Measurements from ENCODE around the gene DDX23. TPM values are rescaled to one million over a fixed set of nuclear protein-coding genes. Genes with fewer than 3 reads are reported as not detected.

The DDX23 gene
- total RNA-seq, 1 donor from 2014 or later, result 67.3 TPM

DNA sequence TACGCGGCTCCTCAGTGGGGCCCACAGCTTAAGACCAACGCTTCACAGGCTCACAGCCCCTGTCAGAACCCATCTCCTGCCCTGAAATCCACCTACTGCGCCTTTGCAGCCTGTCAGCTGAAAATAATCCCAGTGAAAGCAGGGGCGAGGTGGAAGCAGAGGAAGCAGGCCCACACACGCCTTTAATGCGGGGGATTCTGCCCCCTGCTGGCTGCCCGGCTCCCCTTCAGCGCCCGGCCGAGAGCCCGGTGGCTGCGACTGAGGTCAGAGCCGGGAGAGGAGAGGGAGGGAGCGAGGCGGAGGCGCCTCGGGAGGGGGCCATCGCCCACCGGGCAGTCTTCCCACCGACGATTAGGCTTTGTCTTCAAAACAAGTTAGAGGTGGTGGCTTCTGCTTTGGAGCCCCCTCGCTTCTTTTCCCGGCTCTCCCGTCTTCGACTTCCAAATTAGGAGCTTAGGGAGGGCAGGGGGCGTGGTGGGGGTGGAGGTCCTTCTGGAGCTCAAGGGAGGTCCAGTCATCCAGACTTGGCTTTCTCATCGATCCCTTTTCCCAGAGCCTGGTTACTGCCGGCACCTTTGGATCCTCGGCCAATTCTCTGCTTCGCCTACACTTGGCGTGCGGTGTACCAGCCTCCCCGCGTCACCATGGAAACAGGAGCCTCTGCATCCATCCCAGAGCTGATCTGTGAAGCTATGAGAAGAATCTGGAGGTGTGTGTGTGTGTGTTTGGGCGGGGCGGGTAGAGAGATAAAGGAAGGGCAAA, 38.9 kb upstream of the DDX23 start:
- Mint-ChIP-seq H3K27me3 (ENCODE audit: unreplicated experiment) (peaks cover 23% of the 10 kb centered on the region), H3K27ac (ENCODE audit: unreplicated experiment) (no peak overlapping the region), H3K4me3 (ENCODE audit: unreplicated experiment) (peak overlapping the region; percentile 50), H3K9me3 (ENCODE audit: unreplicated experiment) (no peaks in the 10 kb centered on the region), H3K36me3 (ENCODE audit: unreplicated experiment) (no peaks in the 10 kb centered on the region), H3K4me1 (ENCODE audit: unreplicated experiment) (peaks cover 8% of the 10 kb centered on the region)
- DNase-seq (ENCODE audit: extremely low spot score, unreplicated experiment), result peak; percentile 94
- TF ChIP-seq, protein P1, sequence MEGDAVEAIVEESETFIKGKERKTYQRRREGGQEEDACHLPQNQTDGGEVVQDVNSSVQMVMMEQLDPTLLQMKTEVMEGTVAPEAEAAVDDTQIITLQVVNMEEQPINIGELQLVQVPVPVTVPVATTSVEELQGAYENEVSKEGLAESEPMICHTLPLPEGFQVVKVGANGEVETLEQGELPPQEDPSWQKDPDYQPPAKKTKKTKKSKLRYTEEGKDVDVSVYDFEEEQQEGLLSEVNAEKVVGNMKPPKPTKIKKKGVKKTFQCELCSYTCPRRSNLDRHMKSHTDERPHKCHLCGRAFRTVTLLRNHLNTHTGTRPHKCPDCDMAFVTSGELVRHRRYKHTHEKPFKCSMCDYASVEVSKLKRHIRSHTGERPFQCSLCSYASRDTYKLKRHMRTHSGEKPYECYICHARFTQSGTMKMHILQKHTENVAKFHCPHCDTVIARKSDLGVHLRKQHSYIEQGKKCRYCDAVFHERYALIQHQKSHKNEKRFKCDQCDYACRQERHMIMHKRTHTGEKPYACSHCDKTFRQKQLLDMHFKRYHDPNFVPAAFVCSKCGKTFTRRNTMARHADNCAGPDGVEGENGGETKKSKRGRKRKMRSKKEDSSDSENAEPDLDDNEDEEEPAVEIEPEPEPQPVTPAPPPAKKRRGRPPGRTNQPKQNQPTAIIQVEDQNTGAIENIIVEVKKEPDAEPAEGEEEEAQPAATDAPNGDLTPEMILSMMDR (IDR thresholded peaks at IDR 0.05), result peak; percentile 97

DNA sequence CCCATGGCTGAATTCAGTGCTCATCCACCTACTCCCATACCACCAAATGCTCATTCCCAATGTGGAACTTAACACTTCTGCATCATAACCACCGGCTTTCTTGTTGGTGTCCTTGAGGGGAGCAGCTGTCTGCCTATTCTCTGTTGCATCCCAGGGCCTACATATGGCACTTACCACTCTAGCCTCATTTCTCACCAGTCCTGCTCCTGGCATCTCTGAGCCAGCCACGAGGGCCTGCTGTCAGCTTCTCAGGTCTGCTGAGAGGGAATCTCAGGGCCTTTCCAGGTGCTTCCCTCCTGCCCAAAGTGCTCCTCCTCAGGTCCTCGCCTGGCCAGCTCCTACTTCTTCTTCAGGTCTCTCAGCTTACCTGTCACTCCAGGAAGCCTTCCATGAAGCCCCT, 37.7 kb upstream of the DDX23 start:
- TF ChIP-seq, protein P1 (IDR thresholded peaks at IDR 0.05), result no peak
- DNase-seq (ENCODE audit: extremely low spot score, unreplicated experiment), result no peak
- Mint-ChIP-seq H3K9me3 (ENCODE audit: unreplicated experiment) (no peaks in the 10 kb centered on the region), H3K4me1 (ENCODE audit: unreplicated experiment) (peaks cover 9% of the 10 kb centered on the region), H3K36me3 (ENCODE audit: unreplicated experiment) (no peaks in the 10 kb centered on the region), H3K27ac (ENCODE audit: unreplicated experiment) (no peak overlapping the region), H3K4me3 (ENCODE audit: unreplicated experiment) (no peak overlapping the region), H3K27me3 (ENCODE audit: unreplicated experiment) (peaks cover 23% of the 10 kb centered on the region)

DNA sequence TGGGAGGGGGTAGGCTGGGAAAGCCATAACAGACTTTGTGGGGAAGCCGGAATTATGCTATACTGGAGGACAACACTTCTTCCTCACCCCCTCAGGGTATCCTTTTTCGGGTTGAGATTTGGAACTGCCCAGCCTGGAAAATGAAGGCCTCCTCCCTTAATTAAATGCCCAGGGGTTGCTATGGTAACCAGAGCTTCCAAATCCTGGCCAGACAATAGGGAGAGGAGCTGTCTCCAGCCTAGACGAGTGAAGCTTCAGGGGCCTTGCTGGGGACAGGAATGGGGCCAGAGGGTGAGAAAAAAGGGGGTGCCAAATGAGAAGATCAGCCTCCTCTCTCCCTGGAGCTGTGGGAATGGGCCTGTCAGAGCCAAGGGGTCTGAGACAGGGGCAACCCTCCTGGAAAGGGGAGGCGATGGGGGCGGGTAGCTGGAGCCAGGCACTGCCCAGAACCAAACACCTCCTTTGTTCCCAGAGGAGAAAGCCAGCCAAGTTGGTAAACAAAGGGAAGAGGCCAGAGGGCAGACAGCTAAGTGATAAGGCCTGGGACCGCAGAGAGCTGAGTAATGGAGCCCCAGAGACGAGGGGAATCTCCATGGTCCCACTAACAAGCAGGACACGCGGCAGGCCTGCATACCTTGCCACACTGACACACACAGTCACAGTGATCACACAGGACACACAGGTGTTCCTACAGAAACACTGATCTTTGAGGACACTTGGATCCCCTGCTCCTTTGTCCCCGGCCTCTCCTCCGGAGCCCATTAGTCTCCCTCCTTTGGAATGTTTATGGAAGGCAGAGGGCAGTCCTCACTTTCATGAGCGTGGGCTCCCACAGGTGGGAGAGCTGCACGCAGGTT, 31.6 kb upstream of the DDX23 start:
- H3K27me3 Mint-ChIP-seq (ENCODE audit: unreplicated experiment), result peaks cover 8% of the 10 kb centered on the region
- no peaks in the 10 kb centered on the region for H3K9me3 Mint-ChIP-seq (ENCODE audit: unreplicated experiment)
- no peak for DNase-seq (ENCODE audit: extremely low spot score, unreplicated experiment)
- H3K27ac Mint-ChIP-seq (ENCODE audit: unreplicated experiment), result peak overlapping the region; percentile 84
- TF ChIP-seq, protein P1 (IDR thresholded peaks at IDR 0.05), result no peak
- H3K36me3 Mint-ChIP-seq (ENCODE audit: unreplicated experiment), result no peaks in the 10 kb centered on the region
- H3K4me1 Mint-ChIP-seq (ENCODE audit: unreplicated experiment), result peaks cover 35% of the 10 kb centered on the region
- no peak overlapping the region for H3K4me3 Mint-ChIP-seq (ENCODE audit: unreplicated experiment)

DNA sequence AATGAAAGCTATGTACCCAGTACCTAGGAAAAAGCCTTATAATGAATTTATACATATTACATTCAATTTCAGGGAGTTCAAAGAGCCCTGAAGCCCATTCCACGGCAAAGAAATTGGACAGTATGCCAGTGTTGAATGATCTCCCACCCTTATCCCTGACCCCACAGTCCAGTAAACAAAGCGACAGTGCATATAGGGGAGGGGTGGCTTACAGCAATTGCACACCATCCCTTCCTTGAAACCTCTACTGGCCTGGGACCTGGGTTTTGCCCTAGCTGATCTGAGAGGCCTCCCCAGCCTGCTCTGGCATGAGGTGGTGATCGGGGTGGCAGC, 31.0 kb upstream of the DDX23 start:
- peak overlapping the region; percentile 84 for H3K27ac Mint-ChIP-seq (ENCODE audit: unreplicated experiment)
- TF ChIP-seq, protein P1 (IDR thresholded peaks at IDR 0.05), result no peak
- no peaks in the 10 kb centered on the region for H3K9me3 Mint-ChIP-seq (ENCODE audit: unreplicated experiment)
- peaks cover 35% of the 10 kb centered on the region for H3K4me1 Mint-ChIP-seq (ENCODE audit: unreplicated experiment)
- no peaks in the 10 kb centered on the region for H3K36me3 Mint-ChIP-seq (ENCODE audit: unreplicated experiment)
- DNase-seq (ENCODE audit: extremely low spot score, unreplicated experiment), result no peak
- H3K4me3 Mint-ChIP-seq (ENCODE audit: unreplicated experiment), result no peak overlapping the region
- H3K27me3 Mint-ChIP-seq (ENCODE audit: unreplicated experiment), result peaks cover 8% of the 10 kb centered on the region

DNA sequence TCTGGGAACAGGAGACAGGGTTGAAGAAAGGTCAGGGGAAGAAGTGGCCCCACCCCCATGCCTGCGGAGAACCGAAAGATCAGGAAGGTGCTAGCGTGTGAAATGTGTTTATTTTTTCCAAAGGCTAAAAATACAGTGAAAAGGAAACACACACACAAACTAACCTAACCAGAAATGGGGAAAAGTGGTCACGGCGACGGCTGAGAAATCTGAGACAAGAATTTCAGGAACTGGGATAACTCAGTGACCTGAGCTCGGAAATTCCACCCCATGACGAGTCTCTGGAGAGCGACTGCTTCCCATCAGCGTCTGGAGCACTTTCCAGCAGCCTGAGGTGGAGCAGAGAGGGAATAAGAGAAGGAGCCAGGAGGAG, 30.3 kb upstream of the DDX23 start:
- H3K4me3 Mint-ChIP-seq (ENCODE audit: unreplicated experiment), result peak overlapping the region; percentile 64
- peaks cover 8% of the 10 kb centered on the region for H3K27me3 Mint-ChIP-seq (ENCODE audit: unreplicated experiment)
- H3K4me1 Mint-ChIP-seq (ENCODE audit: unreplicated experiment), result peaks cover 35% of the 10 kb centered on the region
- no peaks in the 10 kb centered on the region for H3K9me3 Mint-ChIP-seq (ENCODE audit: unreplicated experiment)
- no peaks in the 10 kb centered on the region for H3K36me3 Mint-ChIP-seq (ENCODE audit: unreplicated experiment)
- TF ChIP-seq, protein P1 (IDR thresholded peaks at IDR 0.05), result no peak
- peak overlapping the region; percentile 84 for H3K27ac Mint-ChIP-seq (ENCODE audit: unreplicated experiment)
- no peak for DNase-seq (ENCODE audit: extremely low spot score, unreplicated experiment)
